CD14-positive monocyte (primary cell): Measurements from ENCODE around the gene INSR. TPM values are rescaled to one million over a fixed set of nuclear protein-coding genes. Genes with fewer than 3 reads are reported as not detected.
"Not testable (repeated sequence)": the region's sequence is repeated elsewhere in the genome, so short reads cannot be mapped to it uniquely, and the experiment has no call there.

ENCODE experiments used
- DNase-seq, 3 donors: peaks; one replicate each; pipeline ENCODE4 v3.0.0-alpha.2; 2011 to 2022
- H2AFZ ChIP-seq: 2 replicates; pipeline ENCODE4 v1.6.0; 2012; ENCODE audit warnings: mild to moderate bottlenecking, low read depth, low read length, inconsistent platforms; ENCODE audit not compliant: insufficient read depth, poor library complexity, severe bottlenecking
- H3K27ac ChIP-seq, 2 donors: 1 replicate in 1 of 2; 2 replicates in 1 of 2; pipeline ENCODE4 v1.5.1; 2012 to 2013; ENCODE audit warnings: low read length in 2 of 2, control low read depth in 1 of 2, inconsistent platforms in 1 of 2, low read depth in 1 of 2, mild to moderate bottlenecking in 1 of 2
- H3K27me3 ChIP-seq, 2 donors: one replicate each; pipeline versions ENCODE4 v1.6.0 to v1.6.1; 2011 to 2013; ENCODE audit warnings: low read length in 2 of 2; ENCODE audit not compliant: control insufficient read depth in 2 of 2, insufficient read depth in 2 of 2
- H3K36me3 ChIP-seq, 2 donors: replicated peaks in 1 of 2; 1 replicate in 1 of 2; 2 replicates in 1 of 2; pipeline versions ENCODE4 v1.5.1 to v1.6.1; 2012 to 2013; ENCODE audit warnings: low read length in 2 of 2, control low read depth in 1 of 2, inconsistent platforms in 1 of 2, mild to moderate bottlenecking in 1 of 2; ENCODE audit not compliant: insufficient read depth in 2 of 2, control insufficient read depth in 1 of 2
- H3K4me1 ChIP-seq, 2 donors: 1 replicate in 1 of 2; 2 replicates in 1 of 2; pipeline versions ENCODE4 v1.5.1 to v1.6.1; 2012 to 2013; ENCODE audit warnings: low read length in 2 of 2, control low read depth in 1 of 2, inconsistent platforms in 1 of 2, mild to moderate bottlenecking in 1 of 2, moderate library complexity in 1 of 2; ENCODE audit not compliant: insufficient read depth in 2 of 2, control insufficient read depth in 1 of 2
- H3K4me2 ChIP-seq: replicated peaks from 2 replicates; pipeline ENCODE3; 2012; ENCODE audit warnings: low read length, moderate library complexity, mild to moderate bottlenecking; ENCODE audit not compliant: poor library complexity, severe bottlenecking; ENCODE audit errors: extremely low read depth
- H3K4me3 ChIP-seq, 3 experiments: fragments of 200-600 bp in 1 of 3; sonication (generic) in 1 of 3; replicated peaks in 1 of 3; 1 replicate in 2 of 3; 2 replicates in 1 of 3; pipeline ENCODE4 v1.5.1; 2011 to 2013; ENCODE audit warnings: low read length in 3 of 3, mild to moderate bottlenecking in 3 of 3, control low read depth in 2 of 3, low read depth in 2 of 3, inconsistent platforms in 1 of 3, moderate library complexity in 1 of 3
- H3K79me2 ChIP-seq: 2 replicates; pipeline ENCODE4 v1.6.0; 2012; ENCODE audit warnings: mild to moderate bottlenecking, control low read depth, inconsistent platforms, low read length, moderate library complexity; ENCODE audit not compliant: insufficient read depth
- H3K9ac ChIP-seq: 2 replicates; pipeline ENCODE4 v1.6.0; 2017; ENCODE audit warnings: low read length, mild to moderate bottlenecking; ENCODE audit not compliant: insufficient read depth, poor library complexity, severe bottlenecking
- H3K9me3 ChIP-seq, 2 donors: replicated peaks in 1 of 2; 1 replicate in 1 of 2; 2 replicates in 1 of 2; pipeline versions ENCODE4 v1.5.1 to v1.6.1; 2012 to 2013; ENCODE audit warnings: low read length in 2 of 2, control low read depth in 1 of 2; ENCODE audit not compliant: control insufficient read depth in 1 of 2, insufficient read depth in 1 of 2
- H4K20me1 ChIP-seq: 2 replicates; pipeline ENCODE4 v1.6.0; 2012; ENCODE audit warnings: mild to moderate bottlenecking, low read length, control low read depth, moderate library complexity; ENCODE audit not compliant: insufficient read depth
- H3K27ac Mint-ChIP-seq, 7 donors: one replicate each; pipeline ENCODE4 v1.8.0; 2020; ENCODE audit warnings: mild to moderate bottlenecking in 7 of 7, mixed read lengths in 7 of 7, moderate library complexity in 6 of 7, inconsistent platforms in 2 of 7
- H3K27me3 Mint-ChIP-seq, 3 donors: one replicate each; pipeline ENCODE4 v1.8.0; 2021 to 2022; ENCODE audit warnings: low read depth in 3 of 3, mild to moderate bottlenecking in 3 of 3, mixed read lengths in 3 of 3, moderate library complexity in 3 of 3, inconsistent platforms in 1 of 3
- H3K36me3 Mint-ChIP-seq, 2 donors: one replicate each; pipeline ENCODE4 v1.8.0; 2020; ENCODE audit warnings: mixed read lengths in 2 of 2, inconsistent platforms in 1 of 2, mild to moderate bottlenecking in 1 of 2
- H3K4me1 Mint-ChIP-seq: one replicate; pipeline ENCODE4 v1.8.0; 2020; ENCODE audit warnings: mild to moderate bottlenecking, mixed read lengths
- H3K4me3 Mint-ChIP-seq, 2 donors: one replicate each; pipeline ENCODE4 v1.8.0; 2020; ENCODE audit warnings: mild to moderate bottlenecking in 2 of 2, mixed read lengths in 2 of 2, moderate library complexity in 1 of 2
- H3K9me3 Mint-ChIP-seq, 7 donors: one replicate each; pipeline ENCODE4 v1.8.0; 2020 to 2022; ENCODE audit warnings: mixed read lengths in 7 of 7, mild to moderate bottlenecking in 6 of 7, moderate library complexity in 6 of 7, inconsistent platforms in 2 of 7
- CTCF ChIP-seq: fragments of 200-600 bp; IDR thresholded peaks from one replicate; pipeline ENCODE4 v1.8.0; 2022; ENCODE audit warnings: antibody characterized with exemption, mild to moderate bottlenecking
- WGBS: methylation state at CpG from one replicate; pipeline ENCODE4 v1.1.5; 2013; ENCODE audit warnings: missing lambda C conversion rate; ENCODE audit not compliant: insufficient coverage; 5-methylcytosine and 5-hydroxymethylcytosine counted together
- intact Hi-C, 2 donors: fragments of 100-400 bp; cut with micrococcal nuclease; formaldehyde crosslinking; loops; one replicate each; pipeline versions ENCODE4 v1.15.0 to v1.15.1; 2023
- polyA plus RNA-seq, 3 donors: library from polyadenylated mRNA; depleted of rRNA in 1 of 3; unstranded in 2 of 3; stranded (reverse) in 1 of 3; fragments of 300-500 nt in 2 of 3; fragments of >200 nt in 1 of 3; fragmentation: Illumina TruSeq in 2 of 3; gene quantifications; 1 replicate in 2 of 3; 2 replicates in 1 of 3; pipeline ENCODE4 v1.2.3, GENCODE V29; 2012 to 2021

INSR gene
- polyA plus RNA-seq, 3 donors = 2.9 to 12.4 (median 3.4) TPM

- Histone ChIP-seq H3K27ac (no peak overlapping the region), H3K27me3 (no peaks in the 10 kb centered on the region), H3K4me2 (no peak overlapping the region), H4K20me1 (peaks cover 70% of the 10 kb centered on the region), H3K79me2 (peaks cover 83% of the 10 kb centered on the region), H3K4me3 (no peak overlapping the region), H3K4me1 (no peaks in the 10 kb centered on the region), H3K9ac (no peak overlapping the region), H2AFZ (no peak overlapping the region), H3K36me3 (no peaks in the 10 kb centered on the region), H3K9me3 (no peaks in the 10 kb centered on the region)
- Mint-ChIP-seq H3K4me3 (no peak overlapping the region), H3K4me1 (peaks cover 7% of the 10 kb centered on the region), H3K36me3 (peaks cover 7 to 12% of the 10 kb centered on the region in 2 donors), H3K9me3 (no peaks in the 10 kb centered on the region), H3K27ac (no peak overlapping the region), H3K27me3 (no peaks in the 10 kb centered on the region)
- TF ChIP-seq CTCF = no peak
- 86% methylated on average over 1 of the region's 1 CpG for WGBS
- DNase-seq = no peak
- intact Hi-C loops = no loop called here
Measured at GRCh38 chr19:7228935-7229541, 65.2 kb downstream of the INSR start.

GRCh38 chr19:7227735-7228134 is 66.5 kb downstream of the INSR start:
- H3K27me3 Mint-ChIP-seq = no peaks in the 10 kb centered on the region
- TF ChIP-seq CTCF = no peak
- H3K4me1 ChIP-seq = no peaks in the 10 kb centered on the region
- H3K27me3 ChIP-seq = no peaks in the 10 kb centered on the region
- H3K4me1 Mint-ChIP-seq = peaks cover 7% of the 10 kb centered on the region
- H3K4me2 ChIP-seq = no peak overlapping the region
- H3K9me3 ChIP-seq = no peaks in the 10 kb centered on the region
- intact Hi-C loops = no loop called here
- no CpG with 5 or more reads among the region's 6 CpGs for WGBS
- H3K27ac ChIP-seq = no peak overlapping the region
- H3K9ac ChIP-seq = no peak overlapping the region
- DNase-seq = no peak
- no peaks in the 10 kb centered on the region for H3K36me3 ChIP-seq
- H3K4me3 Mint-ChIP-seq = no peak overlapping the region
- peaks cover 7 to 13% of the 10 kb centered on the region in 2 donors for H3K36me3 Mint-ChIP-seq
- H4K20me1 ChIP-seq = peaks cover 79% of the 10 kb centered on the region
- no peak overlapping the region for H2AFZ ChIP-seq
- H3K4me3 ChIP-seq = no peak overlapping the region
- H3K27ac Mint-ChIP-seq = no peak overlapping the region
- H3K79me2 ChIP-seq = peaks cover 85% of the 10 kb centered on the region
- H3K9me3 Mint-ChIP-seq = no peaks in the 10 kb centered on the region

- DNase-seq, H3K36me3 ChIP-seq, H3K27ac ChIP-seq, H3K27me3 ChIP-seq, H3K9me3 ChIP-seq, H3K4me3 ChIP-seq, H3K4me1 Mint-ChIP-seq, intact Hi-C loops, H3K27ac Mint-ChIP-seq, H2AFZ ChIP-seq, H3K9me3 Mint-ChIP-seq, H3K27me3 Mint-ChIP-seq, H3K9ac ChIP-seq, H3K4me2 ChIP-seq, H3K4me3 Mint-ChIP-seq, H3K4me1 ChIP-seq: not testable (repeated sequence)
- peaks cover 7 to 13% of the 10 kb centered on the region in 2 donors for H3K36me3 Mint-ChIP-seq
- H4K20me1 ChIP-seq = peaks cover 85% of the 10 kb centered on the region
- H3K79me2 ChIP-seq = peaks cover 88% of the 10 kb centered on the region
- 100% methylated on average over 2 of the region's 5 CpGs for WGBS
Measured at GRCh38 chr19:7227149-7227548, 67.1 kb downstream of the INSR start.
